Ecto neural progenitor cell (in vitro differentiated cells): ENCODE measurements around the gene B3GNT5.
A peak's percentile ranks its signal among the peaks of the same experiment; 100 is the strongest.

Experiments used
- DNase-seq: peaks from one replicate; pipeline ENCODE4 v3.0.0-alpha.2; 2018; ENCODE audit warnings: low spot score

Gene B3GNT5

DNA sequence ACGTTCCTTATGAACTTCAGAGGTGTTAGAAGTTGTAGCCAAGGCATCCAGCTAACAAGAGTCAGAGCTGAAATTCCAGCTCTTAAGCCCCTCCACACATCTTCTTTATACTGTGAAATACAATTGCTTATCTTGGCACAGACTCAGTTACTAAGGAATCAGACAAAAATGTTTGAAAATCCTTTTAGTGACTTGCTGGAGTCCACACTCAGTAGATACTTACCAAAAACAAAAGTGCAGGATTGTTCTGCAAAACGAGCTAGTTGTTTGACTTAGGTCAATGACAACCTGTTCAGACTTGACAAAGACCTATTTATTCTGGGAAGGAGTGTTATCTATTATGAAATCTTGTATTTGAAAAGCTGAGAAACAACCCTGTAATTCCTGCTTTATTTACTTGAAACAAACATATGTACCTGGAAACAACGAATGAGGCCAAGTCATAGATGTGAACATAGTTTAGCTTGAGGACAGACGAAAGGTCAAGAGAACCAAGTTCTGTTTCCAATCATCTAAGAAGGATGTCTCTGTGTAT, 38.5 kb downstream of the B3GNT5 start:
- DNase-seq: no peak

DNA sequence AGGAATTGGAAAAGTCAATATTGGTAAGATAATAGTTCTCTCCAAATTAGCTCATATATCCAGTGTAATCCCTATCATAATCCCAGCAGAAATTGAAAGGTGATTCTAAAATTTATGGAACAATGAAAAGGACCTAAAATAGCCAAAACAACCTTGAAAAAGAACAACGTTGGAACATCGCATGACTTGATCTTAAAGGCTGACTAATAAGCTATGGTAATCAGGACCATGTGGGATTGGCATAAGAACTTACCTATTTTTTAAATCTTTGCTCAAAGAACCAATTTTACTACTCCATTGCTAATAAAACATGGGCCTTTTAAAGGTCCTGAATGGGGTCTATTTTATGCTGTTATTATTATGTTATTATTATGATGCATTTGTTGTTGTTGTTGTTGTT, 40.9 kb downstream of the B3GNT5 start:
- no peak for DNase-seq

DNA sequence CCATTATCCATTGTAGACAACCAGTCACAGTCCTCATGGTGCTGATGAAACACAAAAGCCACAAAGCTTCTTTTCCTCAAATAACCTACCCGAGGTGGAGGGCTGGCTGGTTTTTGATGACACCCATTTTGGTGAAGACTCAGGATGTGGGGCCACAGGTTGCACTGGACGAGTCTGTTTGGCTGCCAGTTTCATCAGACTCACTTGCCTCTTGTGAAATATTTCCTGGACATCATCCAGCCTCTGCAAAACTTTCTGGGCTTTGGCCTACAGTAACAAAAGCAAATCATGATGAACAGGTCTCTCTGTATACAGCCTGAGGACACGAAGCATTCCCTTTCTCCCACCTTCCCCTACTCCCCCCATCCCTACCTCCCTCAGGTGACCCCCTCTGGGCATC, 42.2 kb downstream of the B3GNT5 start:
- no peak for DNase-seq

GRCh38 chr3:183296944-183297343, 43.9 kb downstream of the B3GNT5 start:
- DNase-seq: no peak

DNA sequence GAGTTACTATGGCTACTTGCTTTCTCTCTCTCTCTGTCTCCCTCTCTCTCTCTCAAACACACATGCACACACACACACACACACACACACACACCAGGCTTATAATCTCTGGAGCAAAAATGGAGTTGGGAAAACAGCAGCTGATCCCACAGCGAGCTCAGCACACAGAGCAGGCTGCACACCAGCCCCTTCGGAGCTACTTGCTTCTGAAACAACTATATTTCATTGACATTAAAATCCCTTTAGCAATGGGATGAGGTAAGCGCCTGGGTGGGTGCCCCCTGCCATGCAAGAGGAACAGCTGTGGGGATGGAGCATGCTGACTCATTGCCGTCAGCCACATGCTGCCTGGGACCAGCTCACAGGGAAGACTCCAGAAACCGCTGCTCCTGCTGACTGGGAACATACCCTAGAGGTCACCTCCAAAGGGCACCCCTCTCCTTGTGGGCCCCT, 45.7 kb downstream of the B3GNT5 start:
- DNase-seq: peak; percentile 62

GRCh38 chr3:183299976-183300375, 46.9 kb downstream of the B3GNT5 start:
- no peak for DNase-seq

GRCh38 chr3:183300996-183301562, 48.0 kb downstream of the B3GNT5 start:
- DNase-seq: no peak

GRCh38 chr3:183301937-183302580, 49.0 kb downstream of the B3GNT5 start:
- DNase-seq: no peak

- DNase-seq: no peak
Measured at GRCh38 chr3:183303690-183304089, 50.6 kb downstream of the B3GNT5 start.

GRCh38 chr3:183306798-183307671, 54.0 kb downstream of the B3GNT5 start:
- no peak for DNase-seq

- DNase-seq: no peak
Measured at GRCh38 chr3:183307749-183308148, 54.7 kb downstream of the B3GNT5 start.

- DNase-seq: no peak
Measured at GRCh38 chr3:183308751-183309150, 55.7 kb downstream of the B3GNT5 start.

DNA sequence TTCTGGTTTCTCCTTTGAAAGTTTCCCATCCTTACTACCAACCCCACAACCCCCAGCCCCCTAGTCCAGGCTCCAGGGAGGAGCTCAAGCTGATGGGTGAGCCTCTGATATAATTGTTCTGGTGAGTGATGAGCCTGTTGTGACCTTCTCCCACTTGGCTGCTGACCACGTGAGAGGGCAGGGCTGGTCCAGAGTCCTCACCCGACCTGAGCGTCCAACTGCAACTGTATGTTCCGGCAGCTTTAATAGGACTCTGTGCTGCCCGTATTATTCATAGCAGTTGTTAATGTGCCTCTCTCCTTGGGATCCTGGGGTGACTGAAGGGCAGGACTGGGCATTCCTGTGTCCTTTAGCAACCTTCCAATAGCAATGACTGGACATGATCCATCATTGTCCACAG, 56.2 kb downstream of the B3GNT5 start:
- no peak for DNase-seq

- no peak for DNase-seq
Measured at GRCh38 chr3:183310936-183311335, 57.9 kb downstream of the B3GNT5 start.

DNA sequence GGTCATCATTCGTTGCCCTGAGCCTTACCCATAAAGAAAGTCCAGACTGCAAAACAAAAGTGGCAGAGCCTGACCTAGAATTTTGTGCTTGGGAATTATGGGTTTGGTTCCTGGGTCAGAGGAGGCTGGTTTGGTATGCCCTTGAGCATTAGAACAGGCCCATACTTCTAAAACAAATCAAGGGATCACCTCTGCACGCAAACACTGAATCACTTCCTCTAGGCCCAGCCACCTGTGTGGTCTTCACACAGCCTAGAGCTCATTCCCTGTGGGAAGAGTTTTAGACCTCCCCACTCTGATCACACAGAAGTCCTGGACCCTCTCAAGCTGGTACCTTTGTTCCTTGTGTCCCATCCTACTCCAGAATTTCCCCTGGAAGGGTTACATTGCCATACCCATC, 59.4 kb downstream of the B3GNT5 start:
- no peak for DNase-seq

- no peak for DNase-seq
Measured at GRCh38 chr3:183313351-183313750, 60.3 kb downstream of the B3GNT5 start.

DNA sequence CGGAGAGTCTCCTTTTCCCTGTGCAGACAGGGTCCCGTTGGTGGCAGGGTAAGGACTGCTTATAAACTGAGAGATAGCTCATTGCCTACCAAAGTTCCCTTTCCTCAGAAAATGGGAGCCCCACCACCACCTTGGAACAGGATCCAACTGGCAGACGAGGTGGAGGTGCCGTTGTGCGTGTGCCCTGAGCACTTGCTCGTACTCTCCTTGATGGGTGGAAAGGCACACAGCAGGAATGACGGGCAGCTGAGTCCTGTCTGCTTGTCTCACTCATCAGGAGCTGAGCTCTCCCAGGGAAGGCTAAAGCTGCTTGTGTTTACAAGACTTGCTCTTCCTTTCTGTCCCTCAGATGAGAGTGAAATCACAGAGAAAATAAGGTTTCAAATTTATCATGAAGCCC, 60.7 kb downstream of the B3GNT5 start:
- no peak for DNase-seq

GRCh38 chr3:183315739-183316138, 62.7 kb downstream of the B3GNT5 start:
- DNase-seq: no peak

- no peak for DNase-seq
Measured at GRCh38 chr3:183317271-183317670, 64.2 kb downstream of the B3GNT5 start.

DNA sequence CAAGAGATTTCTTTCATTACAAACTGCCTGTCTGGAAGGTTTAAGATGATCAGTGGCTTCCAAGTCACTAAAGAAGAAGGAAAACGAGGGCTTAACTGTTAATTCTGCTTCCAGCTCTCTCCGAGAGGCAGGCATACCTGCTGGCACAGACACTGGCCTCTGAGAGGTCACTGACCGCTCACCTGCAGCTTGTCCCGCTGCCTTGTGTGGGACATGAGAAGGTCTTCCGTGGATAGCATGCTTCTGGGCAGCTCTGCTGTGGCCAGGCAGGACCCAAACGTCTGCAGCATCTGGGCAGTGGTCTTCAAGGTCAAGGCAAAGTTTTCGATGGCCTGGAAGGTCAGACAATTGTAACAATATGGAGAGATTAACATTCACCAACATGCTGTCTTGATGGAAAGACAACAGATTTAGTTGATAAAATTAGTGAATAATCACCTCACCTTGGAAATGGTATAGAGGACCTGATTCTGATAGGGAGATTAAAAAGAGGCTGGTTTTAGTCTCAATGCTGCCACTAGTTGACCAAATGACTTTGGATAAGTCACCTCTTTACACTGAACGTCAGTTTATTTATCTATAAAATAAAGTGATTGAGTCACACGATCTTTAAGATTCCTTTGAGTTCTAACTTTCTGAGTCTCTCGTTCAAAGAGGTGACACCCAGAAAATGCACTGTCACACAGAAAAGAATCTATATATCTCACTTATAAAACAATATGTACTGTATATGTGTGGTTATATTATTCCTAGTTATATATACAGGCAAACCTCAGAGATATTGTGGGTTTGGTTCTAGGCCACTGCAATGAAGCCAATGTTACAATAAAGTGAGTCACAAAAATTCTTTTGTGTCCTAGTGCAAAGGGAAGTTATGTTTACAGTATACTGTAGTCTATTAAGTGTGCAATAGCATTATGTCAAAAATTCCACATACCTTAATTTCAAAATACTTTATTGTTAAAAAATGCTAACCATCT, 65.1 kb downstream of the B3GNT5 start:
- no peak for DNase-seq

- DNase-seq: no peak
Measured at GRCh38 chr3:183318877-183319276, 65.8 kb downstream of the B3GNT5 start.

GRCh38 chr3:183319371-183319770, 66.3 kb downstream of the B3GNT5 start:
- DNase-seq: no peak
